Activated CD4-positive, alpha-beta T cell treated with anti-CD3 and anti-CD28 coated beads, Interleukin-10, Interleukin-2, amounts not matched to agents 100 ng/mL and 50 ng/mL, durations not matched to agents 16 hours and 8 hours (primary cell): Measurements from ENCODE around the gene NAA20.

Experiments
- DNase-seq: peaks from one replicate; pipeline ENCODE4 v3.0.0-alpha.2; 2020

The NAA20 gene

GRCh38 chr20:20020908-20021307 lies 3.7 kb downstream of the NAA20 start:
- DNase-seq = no peak

- no peak for DNase-seq
These were observed 4.7 kb downstream of the NAA20 start for GRCh38 chr20:20021835-20022234.

- DNase-seq = peak; percentile 60
These were observed 5.3 kb downstream of the NAA20 start for GRCh38 chr20:20022498-20022897.

DNA sequence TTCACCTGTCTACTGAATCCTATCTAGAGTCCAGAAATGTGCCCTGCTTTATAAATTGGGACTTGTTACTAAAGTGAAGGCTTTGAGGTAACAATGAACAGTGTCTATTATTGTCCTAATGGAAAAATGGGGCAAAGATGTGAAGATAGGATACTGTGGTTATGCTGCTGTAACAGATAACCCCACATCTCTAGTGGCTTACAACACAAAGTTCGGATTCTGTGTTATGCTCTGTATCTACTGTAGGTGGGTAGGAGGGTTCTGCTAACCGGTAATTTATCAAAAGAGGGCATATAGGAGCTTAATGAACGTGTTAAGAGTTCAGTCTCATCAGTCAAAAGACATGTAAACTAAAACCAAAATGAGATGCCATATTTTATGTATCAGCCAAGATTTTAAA lies 6.2 kb downstream of the NAA20 start:
- no peak for DNase-seq

- DNase-seq = no peak
These were observed 7.8 kb downstream of the NAA20 start for GRCh38 chr20:20024942-20025341.

GRCh38 chr20:20027284-20027683 lies 10.1 kb downstream of the NAA20 start:
- no peak for DNase-seq

DNA sequence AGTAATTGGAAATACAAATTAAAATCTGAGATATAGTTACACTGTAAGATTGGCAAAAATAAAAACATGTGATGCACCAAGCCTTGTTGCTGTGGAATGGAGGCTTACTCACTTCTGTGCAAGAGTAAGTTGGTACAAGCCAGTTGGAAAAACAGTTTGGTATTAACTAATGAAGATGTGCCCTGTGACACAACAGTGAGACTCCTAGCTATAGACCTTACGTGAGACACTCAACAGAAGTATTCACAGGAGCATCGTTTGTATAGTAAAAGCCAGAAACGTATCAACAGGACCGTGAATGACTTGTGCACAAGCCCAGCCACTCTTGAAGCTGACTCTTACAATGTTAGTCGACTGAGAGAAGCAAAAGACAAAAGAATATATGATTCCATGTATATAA lies 14.6 kb downstream of the NAA20 start:
- DNase-seq = no peak

GRCh38 chr20:20034486-20034885 lies 17.3 kb downstream of the NAA20 start:
- no peak for DNase-seq

GRCh38 chr20:20036756-20037155 lies 19.6 kb downstream of the NAA20 start:
- DNase-seq = no peak

GRCh38 chr20:20037960-20038359 lies 20.8 kb downstream of the NAA20 start:
- DNase-seq = no peak

DNA sequence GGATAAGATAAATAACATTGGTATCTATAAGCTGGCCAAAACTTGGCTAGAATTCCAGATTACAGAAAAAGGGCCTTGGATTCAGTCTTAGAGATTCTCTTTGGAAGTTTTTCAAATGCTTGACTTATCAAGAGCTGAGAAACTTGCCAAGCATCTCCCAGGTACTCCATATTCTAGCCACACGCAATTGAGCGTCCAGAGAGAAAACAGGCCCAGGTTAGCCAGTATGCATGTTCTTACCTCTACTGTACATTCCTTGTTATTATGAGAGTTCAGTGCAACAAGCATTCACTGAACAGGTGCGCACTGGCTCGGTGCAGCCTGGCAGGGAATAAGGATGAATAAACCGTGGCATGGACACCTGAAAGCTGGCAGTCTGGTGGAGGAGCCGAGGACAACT lies 21.4 kb downstream of the NAA20 start:
- DNase-seq = no peak

- no peak for DNase-seq
These were observed 22.7 kb downstream of the NAA20 start for GRCh38 chr20:20039752-20040387.

DNA sequence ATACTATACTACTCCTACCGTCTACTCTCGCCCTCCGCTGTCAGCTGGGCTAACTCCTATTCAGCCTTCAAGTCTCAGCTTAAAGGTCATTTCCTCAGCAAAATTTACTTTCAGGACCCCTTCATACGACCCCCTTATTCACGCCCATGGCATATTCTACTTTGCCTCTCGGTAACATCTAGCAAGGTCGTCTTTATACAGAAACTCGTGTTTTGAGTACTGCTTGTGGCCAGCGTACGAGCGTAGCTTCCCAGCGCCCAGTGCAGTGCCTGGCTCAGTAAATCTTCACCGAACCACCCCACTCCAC lies 34.6 kb downstream of the NAA20 start:
- DNase-seq = no peak

- peak; percentile 98 for DNase-seq
These were observed 35.2 kb downstream of the NAA20 start, which contains the start of the genes CFAP61 and CRNKL1 for GRCh38 chr20:20052074-20052970. Gene CFAP61, plus strand, starts transcription at chr20:20052532. Its CDS starts 4,122 bp downstream, at chr20:20056654. Gene CRNKL1, minus strand, starts transcription at chr20:20052466. Its CDS starts 124 bp downstream, at chr20:20052342.

DNA sequence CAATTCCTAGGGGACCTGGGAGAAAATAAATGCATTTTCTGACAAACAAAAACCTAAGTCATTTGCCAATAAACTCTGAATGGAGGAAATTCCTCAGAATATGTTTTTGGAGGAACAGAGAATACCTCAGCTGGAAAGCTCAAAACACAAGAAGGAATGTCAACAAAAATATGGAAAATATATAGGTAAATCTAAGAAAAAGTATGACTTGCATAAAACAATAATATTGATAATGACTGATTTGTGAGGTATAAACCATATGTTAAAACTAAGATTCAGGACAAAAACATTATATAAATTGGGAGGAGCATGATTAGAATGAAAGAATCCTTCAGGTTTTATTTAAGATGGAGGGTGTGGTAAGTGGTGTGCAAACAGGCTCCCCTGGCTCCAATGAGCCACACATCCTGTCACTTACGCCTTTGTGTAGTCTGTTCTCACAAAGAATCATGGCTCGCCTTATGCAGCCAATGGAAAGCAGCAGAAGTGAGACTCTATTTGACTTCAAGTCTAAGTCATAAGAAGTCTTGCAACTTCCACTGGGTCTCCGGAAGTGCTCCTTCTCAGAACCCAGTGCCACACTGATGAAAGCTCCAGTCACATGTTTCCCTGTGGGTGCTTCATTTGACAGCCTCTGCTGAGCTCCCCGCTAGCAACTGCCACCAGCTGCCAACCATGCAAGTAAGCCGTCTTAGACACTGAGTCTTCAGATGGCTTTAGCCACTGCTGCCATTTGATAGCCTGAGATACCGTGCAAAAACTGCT lies 43.3 kb downstream of the NAA20 start:
- DNase-seq = no peak

GRCh38 chr20:20063941-20064702 lies 47.0 kb downstream of the NAA20 start:
- no peak for DNase-seq

- DNase-seq = no peak
These were observed 48.2 kb downstream of the NAA20 start for GRCh38 chr20:20065361-20065760.

- no peak for DNase-seq
These were observed 53.9 kb downstream of the NAA20 start for GRCh38 chr20:20070871-20071726.

- DNase-seq = no peak
These were observed 56.7 kb downstream of the NAA20 start for GRCh38 chr20:20073801-20074371.

GRCh38 chr20:20075032-20075431 lies 57.9 kb downstream of the NAA20 start:
- no peak for DNase-seq

DNA sequence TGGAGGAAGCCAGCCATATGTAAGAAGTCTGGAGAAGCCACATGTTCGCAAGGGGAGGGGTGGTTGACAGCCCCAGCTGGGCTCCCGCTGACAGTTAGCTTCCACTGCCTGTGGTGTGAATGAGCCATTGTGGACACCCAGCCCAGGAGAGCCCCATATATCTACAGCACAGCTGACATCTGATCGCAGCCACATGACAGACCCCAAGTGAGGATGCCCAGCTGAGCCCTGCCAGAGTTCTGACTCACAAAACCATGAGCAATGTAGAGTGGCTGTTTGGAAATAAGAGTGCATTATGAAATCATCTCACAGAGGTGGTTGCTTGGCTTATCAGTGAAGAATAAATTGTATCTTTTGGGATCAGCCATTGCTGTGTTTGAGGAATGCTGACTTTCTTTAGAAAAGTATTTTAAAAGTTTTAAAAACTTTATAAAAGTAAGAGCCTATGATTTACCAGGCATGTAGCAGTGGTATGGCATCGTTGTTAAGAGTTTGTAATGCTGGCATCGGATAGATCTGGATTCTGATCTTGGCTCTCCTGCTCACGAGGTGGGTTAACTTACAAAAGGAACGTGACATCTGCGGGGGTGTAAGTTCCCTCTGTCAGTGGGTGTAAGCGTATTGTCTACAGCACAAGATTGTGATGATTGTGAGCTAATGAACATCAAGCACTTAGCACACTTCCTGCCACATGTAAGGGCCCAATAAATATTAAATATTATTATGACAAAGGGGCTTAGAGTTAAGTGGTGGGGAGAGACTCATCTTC lies 59.3 kb downstream of the NAA20 start:
- no peak for DNase-seq
